Activated naive CD8-positive, alpha-beta T cell (primary cell): ENCODE results near the gene MT2A.
A peak's percentile ranks its signal among the peaks of the same experiment; 100 is the strongest.
"Not testable (repeated sequence)": the region's sequence is repeated elsewhere in the genome, so short reads cannot be mapped to it uniquely, and the experiment has no call there.

Experiments
- H3K27ac Mint-ChIP-seq: one replicate; pipeline ENCODE4 v1.8.0; 2021; ENCODE audit warnings: mixed read lengths
- H3K27me3 Mint-ChIP-seq: one replicate; pipeline ENCODE4 v1.8.0; 2021; ENCODE audit warnings: mixed read lengths
- H3K36me3 Mint-ChIP-seq: one replicate; pipeline ENCODE4 v1.8.0; 2021; ENCODE audit warnings: mixed read lengths
- H3K4me1 Mint-ChIP-seq: one replicate; pipeline ENCODE4 v1.8.0; 2021; ENCODE audit warnings: low read depth, mixed read lengths
- H3K4me3 Mint-ChIP-seq: one replicate; pipeline ENCODE4 v1.8.0; 2021; ENCODE audit warnings: mild to moderate bottlenecking, mixed read lengths
- H3K9me3 Mint-ChIP-seq: one replicate; pipeline ENCODE4 v1.8.0; 2021; ENCODE audit warnings: low read depth, mixed read lengths

The MT2A gene

GRCh38 chr16:56608043-56608875, at the start of gene MT2A:
Gene MT2A, plus strand, starts transcription at chr16:56608584. Its CDS starts 72 bp downstream, at chr16:56608656.
- Mint-ChIP-seq H3K4me1 (peaks cover 60% of the 10 kb centered on the region), H3K36me3 (no peaks in the 10 kb centered on the region), H3K27me3 (no peaks in the 10 kb centered on the region), H3K4me3 (peak within 1 kb of the TSS; percentile 98), H3K9me3 (no peaks in the 10 kb centered on the region), H3K27ac (peak within 1 kb of the TSS; percentile 98)

- H3K36me3 Mint-ChIP-seq, result no peaks in the 10 kb centered on the region
- H3K9me3 Mint-ChIP-seq, result no peaks in the 10 kb centered on the region
- no peaks in the 10 kb centered on the region for H3K4me1 Mint-ChIP-seq
- H3K27ac Mint-ChIP-seq, result no peak overlapping the region
- H3K27me3 Mint-ChIP-seq, result peaks cover 8% of the 10 kb centered on the region
- H3K4me3 Mint-ChIP-seq, result no peak overlapping the region
These were observed 49.3 kb upstream of the MT2A start for GRCh38 chr16:56559109-56559508.

GRCh38 chr16:56560447-56560846, 47.9 kb upstream of the MT2A start:
- Mint-ChIP-seq H3K4me3 (no peak overlapping the region), H3K36me3 (no peaks in the 10 kb centered on the region), H3K9me3 (no peaks in the 10 kb centered on the region), H3K27me3 (peaks cover 8% of the 10 kb centered on the region), H3K27ac (no peak overlapping the region), H3K4me1 (no peaks in the 10 kb centered on the region)

- Mint-ChIP-seq H3K9me3 (no peaks in the 10 kb centered on the region), H3K4me3 (no peak overlapping the region), H3K27ac (no peak overlapping the region), H3K36me3 (no peaks in the 10 kb centered on the region), H3K27me3 (peaks cover 7% of the 10 kb centered on the region), H3K4me1 (no peaks in the 10 kb centered on the region)
These were observed 47.3 kb upstream of the MT2A start for GRCh38 chr16:56561126-56561525.

- H3K9me3 Mint-ChIP-seq, result no peaks in the 10 kb centered on the region
These were observed 43.4 kb upstream of the MT2A start, which contains the start of gene MT4 for GRCh38 chr16:56564793-56565477. Gene MT4, plus strand, starts transcription at chr16:56565073. Its CDS starts 56 bp downstream, at chr16:56565129.

GRCh38 chr16:56569971-56570370, 38.4 kb upstream of the MT2A start:
- peaks cover 5% of the 10 kb centered on the region for H3K9me3 Mint-ChIP-seq
- H3K36me3 Mint-ChIP-seq, result no peaks in the 10 kb centered on the region
- H3K27ac Mint-ChIP-seq, result no peak overlapping the region
- peaks cover 3% of the 10 kb centered on the region for H3K4me1 Mint-ChIP-seq
- H3K4me3 Mint-ChIP-seq, result no peak overlapping the region
- no peaks in the 10 kb centered on the region for H3K27me3 Mint-ChIP-seq

More at GRCh38 chr16:56564793-56565477, 43.4 kb upstream of the MT2A start, which contains the start of gene MT4:
- Mint-ChIP-seq H3K27ac (no peak within 1 kb of the TSS), H3K27me3 (peaks cover 6% of the 10 kb centered on the region), H3K36me3 (no peaks in the 10 kb centered on the region), H3K4me3 (no peak within 1 kb of the TSS), H3K4me1 (peaks cover 3% of the 10 kb centered on the region)

- Mint-ChIP-seq H3K36me3 (no peaks in the 10 kb centered on the region), H3K9me3 (peaks cover 5% of the 10 kb centered on the region), H3K27ac (no peak overlapping the region), H3K4me1 (no peaks in the 10 kb centered on the region), H3K27me3 (no peaks in the 10 kb centered on the region), H3K4me3 (no peak overlapping the region)
These were observed 36.9 kb upstream of the MT2A start for GRCh38 chr16:56571525-56571924.

GRCh38 chr16:56574625-56575024, 33.8 kb upstream of the MT2A start:
- no peak overlapping the region for H3K4me3 Mint-ChIP-seq
- no peaks in the 10 kb centered on the region for H3K36me3 Mint-ChIP-seq
- H3K9me3 Mint-ChIP-seq, result peaks cover 5% of the 10 kb centered on the region
- no peak overlapping the region for H3K27ac Mint-ChIP-seq
- H3K4me1 Mint-ChIP-seq, result peaks cover 6% of the 10 kb centered on the region
- no peaks in the 10 kb centered on the region for H3K27me3 Mint-ChIP-seq

GRCh38 chr16:56576585-56577299, 31.6 kb upstream of the MT2A start:
- Mint-ChIP-seq H3K36me3 (no peaks in the 10 kb centered on the region), H3K4me1 (peaks cover 6% of the 10 kb centered on the region), H3K9me3 (peaks cover 5% of the 10 kb centered on the region), H3K27ac (no peak overlapping the region), H3K27me3 (no peaks in the 10 kb centered on the region), H3K4me3 (no peak overlapping the region)

- Mint-ChIP-seq H3K27ac (no peak overlapping the region), H3K4me1 (peaks cover 6% of the 10 kb centered on the region), H3K27me3 (no peaks in the 10 kb centered on the region), H3K4me3 (no peak overlapping the region), H3K36me3 (no peaks in the 10 kb centered on the region), H3K9me3 (peaks cover 5% of the 10 kb centered on the region)
These were observed 31.1 kb upstream of the MT2A start for GRCh38 chr16:56577300-56577625.

- Mint-ChIP-seq H3K36me3 (no peaks in the 10 kb centered on the region), H3K4me3 (no peak overlapping the region), H3K4me1 (peaks cover 6% of the 10 kb centered on the region), H3K27ac (no peak overlapping the region), H3K9me3 (no peaks in the 10 kb centered on the region), H3K27me3 (no peaks in the 10 kb centered on the region)
These were observed 27.9 kb upstream of the MT2A start for GRCh38 chr16:56580391-56581048.

GRCh38 chr16:56582911-56583310, 25.5 kb upstream of the MT2A start:
- H3K9me3 Mint-ChIP-seq, H3K4me1 Mint-ChIP-seq, H3K27ac Mint-ChIP-seq, H3K27me3 Mint-ChIP-seq, H3K36me3 Mint-ChIP-seq, H3K4me3 Mint-ChIP-seq: not testable (repeated sequence)

GRCh38 chr16:56583351-56584168, 24.8 kb upstream of the MT2A start:
- H3K27ac Mint-ChIP-seq, result no peak overlapping the region
- H3K4me3 Mint-ChIP-seq, result no peak overlapping the region
- no peaks in the 10 kb centered on the region for H3K4me1 Mint-ChIP-seq
- no peaks in the 10 kb centered on the region for H3K27me3 Mint-ChIP-seq
- H3K9me3 Mint-ChIP-seq, result no peaks in the 10 kb centered on the region
- no peaks in the 10 kb centered on the region for H3K36me3 Mint-ChIP-seq

GRCh38 chr16:56584276-56584675, 24.1 kb upstream of the MT2A start:
- Mint-ChIP-seq H3K9me3 (no peaks in the 10 kb centered on the region), H3K36me3 (no peaks in the 10 kb centered on the region), H3K27me3 (no peaks in the 10 kb centered on the region), H3K4me3 (no peak overlapping the region), H3K27ac (no peak overlapping the region), H3K4me1 (peaks cover 3% of the 10 kb centered on the region)
